PC-3 (cell line): Measurements from ENCODE around the gene ERAL1.

Experiments
- CTCF ChIP-seq: fragments of 300-600 bp; sonication (generic); conservative IDR thresholded peaks from 2 replicates; pipeline ENCODE4 v1.5.1; 2017; ENCODE audit warnings: antibody characterized with exemption, low read depth, mild to moderate bottlenecking, low read length
- EZH2 ChIP-seq: fragments of 300-600 bp; sonication (generic); IDR thresholded peaks from one replicate; pipeline ENCODE4 v1.6.1; 2017; ENCODE audit warnings: antibody characterized with exemption, mild to moderate bottlenecking, low read length; ENCODE audit not compliant: unreplicated experiment
- EZH2phosphoT487 ChIP-seq: fragments of 300-600 bp; sonication (generic); IDR thresholded peaks from 2 replicates; pipeline ENCODE4 v1.6.1; 2018; ENCODE audit warnings: mild to moderate bottlenecking, antibody characterized with exemption, low read length, borderline replicate concordance

- no peak for TF ChIP-seq CTCF
- no peak for TF ChIP-seq EZH2
- TF ChIP-seq EZH2phosphoT487: no peak
Measured at GRCh38 chr17:28881533-28882056, 26.8 kb downstream of the ERAL1 start.
